Cardiac muscle cell (in vitro differentiated cells and primary cell): Measurements from ENCODE around the gene LYG2. TPM values are rescaled to one million over a fixed set of nuclear protein-coding genes. Genes with fewer than 3 reads are reported as not detected.
"Not testable (repeated sequence)": the region's sequence is repeated elsewhere in the genome, so short reads cannot be mapped to it uniquely, and the experiment has no call there.

Experiments used
- DNase-seq, 2 donors: peaks; one replicate each; pipeline versions ENCODE4 v3.0.0 to v3.0.0-alpha.2; 2010 to 2017; ENCODE audit warnings: low read depth in 1 of 2, low spot score in 1 of 2
- H3K27ac ChIP-seq: fragments of 200-600 bp; sonication (generic); 2 replicates; pipeline ENCODE4 v1.5.1; 2016
- H3K27me3 ChIP-seq: fragments of 200-600 bp; sonication (generic); 2 replicates; pipeline ENCODE4 v1.6.0; 2016; ENCODE audit warnings: control low read depth
- H3K36me3 ChIP-seq: fragments of 200-600 bp; sonication (generic); 2 replicates; pipeline ENCODE4 v1.5.1; 2016; ENCODE audit warnings: control low read depth
- H3K4me1 ChIP-seq: fragments of 200-600 bp; sonication (generic); 2 replicates; pipeline ENCODE4 v1.8.1; 2017; ENCODE audit warnings: low read depth, mild to moderate bottlenecking, mixed run types
- H3K4me3 ChIP-seq: fragments of 200-600 bp; sonication (generic); 2 replicates; pipeline ENCODE4 v1.5.1; 2016; ENCODE audit warnings: mild to moderate bottlenecking
- H3K9me3 ChIP-seq: fragments of 200-600 bp; sonication (generic); 2 replicates; pipeline ENCODE4 v1.5.1; 2017; ENCODE audit warnings: low read depth, mild to moderate bottlenecking, control low read depth
- CTCF ChIP-seq: IDR thresholded peaks from 2 replicates; pipeline ENCODE4 v1.5.1; 2012; ENCODE audit warnings: low read depth, mild to moderate bottlenecking, low read length
- polyA plus RNA-seq: library from polyadenylated mRNA; unstranded; fragments of >200 nt; fragmentation: Nextera tagmentation; extraction: Ambion mirVana; gene quantifications from 2 replicates; pipeline ENCODE4 v1.2.1, GENCODE V29; 2016
- total RNA-seq: library from RNA; depleted of rRNA; stranded (reverse); fragments of >200 nt; gene quantifications from 2 replicates; pipeline ENCODE4 v1.2.3, GENCODE V29; 2016

LYG2 gene
- total RNA-seq (not detected in 2 replicates), polyA plus RNA-seq (not detected in 2 replicates)

DNA sequence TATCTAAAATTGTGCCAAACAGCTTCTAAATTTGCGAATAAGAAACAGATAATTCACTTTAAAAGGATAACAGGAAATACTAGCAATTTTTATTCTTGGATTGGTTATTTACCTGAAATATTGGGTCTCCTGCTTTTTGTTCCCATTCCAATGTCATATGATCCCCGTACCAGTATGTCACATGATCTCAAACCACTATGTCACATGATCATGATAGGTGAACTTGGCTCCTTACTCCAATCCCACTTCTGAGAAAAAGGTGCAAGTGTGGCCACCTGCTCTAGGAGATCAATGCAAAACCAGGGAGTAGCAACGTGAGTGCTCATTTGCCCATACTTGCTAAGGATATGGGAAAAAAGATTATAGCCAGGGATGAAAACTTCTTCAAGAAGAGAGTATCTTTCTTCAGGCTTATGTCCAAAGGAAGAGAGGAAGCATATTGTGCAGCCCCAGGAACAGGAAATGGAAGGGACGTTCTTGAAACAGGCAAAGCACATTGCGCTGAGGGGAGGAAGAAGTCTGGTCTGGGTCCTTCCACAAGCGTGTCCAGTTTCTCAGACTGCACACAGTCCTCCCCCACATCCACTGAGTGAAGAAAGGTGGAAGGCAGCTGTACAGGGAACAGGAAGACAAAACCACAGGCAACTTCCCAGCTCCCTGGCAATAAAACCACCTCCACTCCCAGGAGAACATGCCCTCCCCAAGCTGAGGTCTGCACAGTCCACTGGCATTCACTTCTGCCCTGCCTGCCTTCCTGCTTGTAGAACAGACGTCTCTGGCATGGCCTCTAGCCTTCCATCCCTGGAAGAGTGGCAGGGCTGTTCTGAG is at the start of gene LYG2:
Gene LYG2 (minus strand): TSS at position 176 of the 828 bp plus-strand sequence. CDS start 1,406 bp downstream, outside the sequence.
- no peaks in the 10 kb centered on the region for H3K36me3 ChIP-seq
- no peaks in the 10 kb centered on the region for H3K27me3 ChIP-seq
- DNase-seq, result no peak
- H3K4me1 ChIP-seq, result no peaks in the 10 kb centered on the region
- no peak within 1 kb of the TSS for H3K4me3 ChIP-seq
- no peaks in the 10 kb centered on the region for H3K9me3 ChIP-seq
- no peak for TF ChIP-seq CTCF
- H3K27ac ChIP-seq, result no peak within 1 kb of the TSS

DNA sequence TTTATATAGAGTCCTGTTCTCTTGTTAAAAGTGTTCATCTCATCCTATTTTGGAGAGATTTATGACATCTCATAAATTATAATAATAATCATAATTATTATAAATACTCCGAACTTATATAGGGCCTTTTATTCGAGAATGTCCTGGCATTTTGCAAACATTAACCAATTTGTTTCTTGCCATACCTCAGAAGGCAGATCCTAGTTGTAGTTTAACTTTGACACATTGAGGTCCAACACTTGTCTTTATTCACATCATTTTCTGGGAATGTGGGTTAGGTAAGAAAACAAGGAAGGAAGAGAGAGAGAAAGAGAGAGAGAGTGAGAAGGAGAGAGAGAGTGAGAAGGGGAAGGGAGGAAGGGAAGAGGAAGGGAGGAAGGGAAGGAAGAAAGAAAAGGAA is 45.6 kb upstream of the LYG2 start, which contains the start of gene LYG1:
Gene LYG1 (minus strand): TSS at position 101 of the 400 bp plus-strand sequence. CDS start 5,527 bp downstream, outside the sequence.
- H3K9me3 ChIP-seq, result not testable (repeated sequence)

GRCh38 chr2:99299580-99299979 is 44.1 kb upstream of the LYG2 start:
- TF ChIP-seq CTCF, result no peak
- Histone ChIP-seq H3K36me3 (no peaks in the 10 kb centered on the region), H3K4me3 (no peak overlapping the region), H3K4me1 (no peaks in the 10 kb centered on the region), H3K27me3 (no peaks in the 10 kb centered on the region), H3K9me3 (no peaks in the 10 kb centered on the region), H3K27ac (no peak overlapping the region)
- DNase-seq, result no peak

More for the DNA sequence above, 45.6 kb upstream of the LYG2 start, which contains the start of gene LYG1:
- H3K4me3 ChIP-seq, DNase-seq, H3K27ac ChIP-seq, H3K27me3 ChIP-seq, H3K4me1 ChIP-seq, H3K36me3 ChIP-seq: not testable (repeated sequence)

DNA sequence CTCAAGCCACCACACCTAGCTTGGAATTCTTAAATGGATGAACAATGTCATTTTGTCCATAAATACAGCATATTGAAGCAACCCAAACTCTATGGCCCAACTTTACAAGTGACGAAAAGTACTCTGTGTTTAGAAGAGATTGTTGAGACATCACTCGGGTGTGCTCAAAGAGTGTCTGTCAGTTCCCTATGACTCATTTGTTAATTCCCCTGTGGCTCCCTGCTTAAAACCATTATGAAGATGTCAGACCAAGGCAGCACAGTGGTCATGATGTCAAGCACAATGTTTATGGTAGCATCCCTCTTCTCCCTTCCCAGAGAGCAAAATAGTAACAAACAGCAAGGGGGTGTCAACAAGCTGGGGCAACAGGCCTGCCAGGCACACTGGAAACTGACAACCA is 42.5 kb upstream of the LYG2 start:
- Histone ChIP-seq H3K4me3 (no peak overlapping the region), H3K4me1 (no peaks in the 10 kb centered on the region), H3K27me3 (no peaks in the 10 kb centered on the region), H3K36me3 (no peaks in the 10 kb centered on the region), H3K27ac (no peak overlapping the region), H3K9me3 (no peaks in the 10 kb centered on the region)
- TF ChIP-seq CTCF, result no peak
- DNase-seq, result peak in 1 of 2 donors; percentile 29

- Histone ChIP-seq H3K27me3 (no peaks in the 10 kb centered on the region), H3K4me3 (no peak overlapping the region), H3K27ac (no peak overlapping the region), H3K9me3 (no peaks in the 10 kb centered on the region), H3K4me1 (no peaks in the 10 kb centered on the region), H3K36me3 (peaks cover 2% of the 10 kb centered on the region)
- DNase-seq, result no peak
- no peak for TF ChIP-seq CTCF
Measured at GRCh38 chr2:99285526-99285925, 30.1 kb upstream of the LYG2 start.

DNA sequence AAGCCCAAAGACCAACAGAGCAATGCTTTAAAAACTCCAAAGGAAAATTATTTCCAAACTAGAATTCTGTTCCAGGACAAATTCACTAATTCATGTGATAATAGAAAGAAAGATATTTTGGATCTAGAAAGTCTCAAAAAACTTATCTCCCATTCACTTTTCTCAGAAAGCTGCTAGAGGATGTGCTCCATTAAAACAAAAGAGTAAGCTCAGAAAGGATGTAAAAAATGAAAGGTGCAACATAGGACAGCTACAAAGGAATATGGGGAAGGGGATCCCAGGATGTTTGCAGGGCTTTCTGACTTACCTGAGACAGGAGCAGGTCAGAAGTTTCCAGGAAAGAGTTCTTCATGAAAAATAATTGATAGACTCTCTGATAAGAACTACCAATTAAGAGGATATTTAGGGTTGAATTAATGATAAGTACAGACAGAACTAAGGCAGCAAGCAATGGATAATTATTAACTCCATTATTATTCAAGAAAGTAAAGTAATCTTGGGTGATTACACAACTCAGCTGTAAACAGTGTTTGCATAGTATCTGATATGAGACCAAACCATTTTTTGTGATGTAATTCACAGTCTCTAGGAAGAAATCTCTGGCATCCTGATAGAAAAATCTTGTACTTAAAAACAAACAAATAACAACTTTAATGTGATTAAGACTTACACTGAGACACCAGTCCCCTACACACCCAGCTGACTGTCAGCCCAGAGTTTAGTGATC is 24.7 kb upstream of the LYG2 start:
- no peak for DNase-seq
- Histone ChIP-seq H3K9me3 (no peaks in the 10 kb centered on the region), H3K36me3 (peaks cover 2% of the 10 kb centered on the region), H3K4me1 (no peaks in the 10 kb centered on the region), H3K27ac (no peak overlapping the region), H3K4me3 (no peak overlapping the region), H3K27me3 (no peaks in the 10 kb centered on the region)
- TF ChIP-seq CTCF, result no peak
